Endothelial cell of umbilical vein (primary cell): Measurements from ENCODE around the gene RAD51B. TPM values are rescaled to one million over a fixed set of nuclear protein-coding genes. Genes with fewer than 3 reads are reported as not detected.

Experiments used
- BruUV-seq: library from RNA; stranded (reverse); fragments of 400-500 nt; replicated peaks from 2 replicates; lab custom pipeline; 2021; lab: Mats Ljungman, UMichigan
- CTCF ChIA-PET: fragments of 300-600, 350-600 bp; sonication (Branson Sonifier 250); formaldehyde crosslinking; loops from one replicate; lab custom pipeline; 2021; ENCODE audit warnings: antibody characterized with exemption, inconsistent platforms; lab: Charles Lee
- POLR2A ChIA-PET: fragments of 300-600, 350-600 bp; sonication (Branson Sonifier 250); formaldehyde crosslinking; loops from one replicate; lab custom pipeline; 2021; ENCODE audit warnings: antibody characterized with exemption, inconsistent platforms; lab: Charles Lee
- DNase-seq: peaks from one replicate; pipeline ENCODE4 v3.0.0-alpha.2; 2011; ENCODE audit warnings: low read depth, low spot score
- FAIRE-seq: peaks from 2 replicates; lab custom pipeline; 2011; peaks lifted over from hg19 to GRCh38; lab: Jason Lieb, UNC
- H2AFZ ChIP-seq: 2 replicates; pipeline ENCODE4 v1.6.0; 2012; ENCODE audit warnings: low read depth, low read length, control low read depth, inconsistent platforms
- H3K27ac ChIP-seq: 2 replicates; pipeline ENCODE4 v1.5.1; 2011; ENCODE audit warnings: low read depth, mild to moderate bottlenecking, control low read depth, low read length, moderate library complexity; ENCODE audit not compliant: insufficient read depth
- H3K27me3 ChIP-seq, 2 experiments: 2 replicates each; pipeline versions ENCODE4 v1.6.0 to v1.6.1; 2011; ENCODE audit warnings: low read length in 2 of 2, mixed read lengths in 1 of 2; ENCODE audit not compliant: control insufficient read depth in 2 of 2, insufficient read depth in 2 of 2
- H3K36me3 ChIP-seq, 2 experiments: 2 replicates in 1 of 2; 3 replicates in 1 of 2; pipeline ENCODE4 v1.5.1; 2011; ENCODE audit warnings: low read length in 2 of 2, mild to moderate bottlenecking in 1 of 2, moderate library complexity in 1 of 2; ENCODE audit not compliant: control insufficient read depth in 2 of 2, insufficient read depth in 2 of 2; ENCODE audit errors: extremely low read depth in 1 of 2
- H3K4me1 ChIP-seq: 3 replicates; pipeline ENCODE4 v1.5.1; 2011; ENCODE audit warnings: mild to moderate bottlenecking, low read length; ENCODE audit not compliant: control insufficient read depth, insufficient read depth; ENCODE audit errors: extremely low read depth
- H3K4me2 ChIP-seq: 2 replicates; pipeline ENCODE4 v1.6.1; 2011; ENCODE audit warnings: low read length, control low read depth, mixed read lengths; ENCODE audit not compliant: insufficient read depth
- H3K4me3 ChIP-seq, 3 experiments: fragments of 200-600 bp in 1 of 3; sonication (generic), shearing (Covaris generic) in 1 of 3; replicated peaks in 1 of 3; 2 replicates each; pipeline ENCODE4 v1.5.1; 2011 to 2016; ENCODE audit warnings: control low read depth in 3 of 3, low read length in 3 of 3, mild to moderate bottlenecking in 2 of 3, inconsistent platforms in 1 of 3, low read depth in 1 of 3, moderate library complexity in 1 of 3; ENCODE audit not compliant: insufficient read depth in 1 of 3
- H3K79me2 ChIP-seq: 2 replicates; pipeline ENCODE4 v1.6.0; 2012; ENCODE audit warnings: low read length, inconsistent platforms; ENCODE audit not compliant: control insufficient read depth, insufficient read depth
- H3K9ac ChIP-seq: replicated peaks from 2 replicates; pipeline ENCODE3; 2011; ENCODE audit warnings: low read length, control low read depth; ENCODE audit not compliant: insufficient read depth; ENCODE audit errors: extremely low read depth
- H3K9me1 ChIP-seq: replicated peaks from 3 replicates; pipeline ENCODE4 v1.6.0; 2011; ENCODE audit warnings: mild to moderate bottlenecking, low read length; ENCODE audit not compliant: control insufficient read depth, insufficient read depth; ENCODE audit errors: extremely low read depth
- H3K9me3 ChIP-seq: replicated peaks from 2 replicates; pipeline ENCODE4 v1.5.1; 2012; ENCODE audit warnings: low read length, inconsistent platforms; ENCODE audit not compliant: control insufficient read depth, insufficient read depth
- H4K20me1 ChIP-seq: replicated peaks from 2 replicates; pipeline ENCODE3; 2011; ENCODE audit warnings: mild to moderate bottlenecking, low read length; ENCODE audit not compliant: control insufficient read depth, insufficient read depth; ENCODE audit errors: extremely low read depth
- CTCF ChIP-seq, 2 donors: IDR thresholded peaks; 1 replicate in 1 of 2; 2 replicates in 1 of 2; pipeline ENCODE4 v1.5.1; 2011; ENCODE audit warnings: low read length in 2 of 2, mild to moderate bottlenecking in 2 of 2, moderate library complexity in 2 of 2, control low read depth in 1 of 2, inconsistent platforms in 1 of 2, low read depth in 1 of 2; ENCODE audit not compliant: insufficient read depth in 1 of 2; ENCODE audit errors: extremely low read depth in 1 of 2
- FOS ChIP-seq: IDR thresholded peaks from 2 replicates; pipeline ENCODE4 v1.6.1; 2011; ENCODE audit warnings: mild to moderate bottlenecking, low read length, moderate library complexity, borderline replicate concordance; ENCODE audit not compliant: insufficient read depth
- GATA2 ChIP-seq: IDR thresholded peaks from 2 replicates; pipeline ENCODE4 v1.7.0; 2011; ENCODE audit warnings: low read depth, mild to moderate bottlenecking, moderate library complexity, mixed read lengths, low read length; ENCODE audit not compliant: insufficient read length, insufficient read depth
- JUN ChIP-seq: IDR thresholded peaks from 2 replicates; pipeline ENCODE4 v1.6.1; 2011; ENCODE audit warnings: borderline replicate concordance, low read depth; ENCODE audit not compliant: insufficient read length, insufficient read depth
- MYC ChIP-seq: IDR thresholded peaks from one replicate; pipeline ENCODE4 v1.6.1; 2011; ENCODE audit warnings: mild to moderate bottlenecking, low read depth, low read length
- POLR2A ChIP-seq: IDR thresholded peaks from 2 replicates; pipeline ENCODE4 v1.6.1; 2012; ENCODE audit warnings: low read depth, mild to moderate bottlenecking, control low read depth, low read length
- POLR2AphosphoS5 ChIP-seq: IDR thresholded peaks from 2 replicates; pipeline ENCODE4 v1.6.1; 2012; ENCODE audit warnings: low read depth, mild to moderate bottlenecking, control low read depth, low read length, moderate library complexity; ENCODE audit not compliant: insufficient read depth
- dilution Hi-C: fragments of 300-500 bp; cut with MboI; formaldehyde crosslinking; loops from one replicate; pipeline ENCODE4 v1.15.0; 2019; ENCODE audit warnings: low sequenced_read_pairs; ENCODE audit not compliant: extremely low pct_ligation_motif_present
- intact Hi-C: fragments of 100-400 bp; cut with micrococcal nuclease; formaldehyde crosslinking; loops from one replicate; pipeline ENCODE4 v1.10.0; 2022
- polyA plus RNA-seq, 4 experiments: library from polyadenylated mRNA; depleted of rRNA in 3 of 4; stranded (reverse) in 3 of 4; unstranded in 1 of 4; fragments of >200 nt; gene quantifications; 2 replicates each; pipeline versions ENCODE4 v1.2.1 to v1.2.3, GENCODE V29; 2011 to 2012; ENCODE audit warnings: missing spikeins in 1 of 4
- total RNA-seq: library from RNA; stranded (reverse); gene quantifications from 2 replicates; pipeline ENCODE4 v1.2.3, GENCODE V29; 2021
- TF ChIP-seq, protein P1 (sequence below): IDR thresholded peaks from 2 replicates; pipeline ENCODE4 v1.6.1; 2011; ENCODE audit not compliant: insufficient read depth, insufficient read length

RAD51B gene
- total and polyA plus RNA-seq, 2 donors (not counting 3 experiments of a cell fraction or from before 2014, with no cell fraction given), result 3.9 to 19.0 TPM

DNA sequence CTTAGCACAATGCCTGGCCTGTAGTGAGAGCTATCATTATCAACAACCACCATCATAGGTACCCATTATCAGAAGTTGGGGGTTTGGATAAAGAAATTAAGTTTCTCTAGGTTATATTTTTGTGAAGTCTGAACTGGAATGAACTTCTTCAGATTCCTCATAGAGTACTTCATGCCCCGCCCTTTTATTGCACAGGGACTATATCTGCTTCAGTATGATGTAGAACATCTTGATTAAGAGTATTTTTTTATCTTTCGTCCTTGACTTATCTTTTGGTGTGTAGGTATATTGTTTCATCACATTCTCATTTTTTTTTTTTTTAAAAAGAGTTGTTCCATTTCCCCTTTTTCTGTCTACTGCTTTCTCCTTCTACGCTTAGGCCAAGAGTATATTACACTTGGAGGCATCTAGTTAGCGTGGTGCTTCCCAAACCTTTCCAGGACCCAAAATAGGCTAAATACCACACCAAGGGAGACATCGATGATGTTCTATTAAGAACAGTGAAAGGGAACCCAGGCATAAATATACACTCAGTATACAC, 505.8 kb downstream of the RAD51B start:
- H3K4me2 ChIP-seq, result no peak overlapping the region
- ChIA-PET CTCF (no interaction called here), POLR2A (no interaction called here)
- H3K36me3 ChIP-seq, result no peaks in the 10 kb centered on the region
- H4K20me1 ChIP-seq, result no peaks in the 10 kb centered on the region
- no peak overlapping the region for H3K4me3 ChIP-seq
- BruUV-seq, result no TSS peak
- no peaks in the 10 kb centered on the region for H3K27me3 ChIP-seq
- intact Hi-C loops (no loop called here), dilution Hi-C loops (no loop called here)
- FAIRE-seq, result no peak
- no peak overlapping the region for H3K9ac ChIP-seq
- no peaks in the 10 kb centered on the region for H3K79me2 ChIP-seq
- H3K9me1 ChIP-seq, result no peaks in the 10 kb centered on the region
- H3K4me1 ChIP-seq, result no peaks in the 10 kb centered on the region
- H2AFZ ChIP-seq, result no peak overlapping the region
- no peaks in the 10 kb centered on the region for H3K9me3 ChIP-seq
- TF ChIP-seq GATA2, result no peak
- TF ChIP-seq POLR2AphosphoS5, result no peak
- no peak for TF ChIP-seq CTCF (IDR thresholded peaks at IDR 0.05; ENCODE audit: extremely low read depth in 1 of 2, insufficient read depth in 1 of 2, low read depth in 1 of 2, low read length in 2 of 2)
- TF ChIP-seq JUN, result no peak
- TF ChIP-seq FOS, result no peak
- TF ChIP-seq MYC, result no peak
- TF ChIP-seq, protein P1, sequence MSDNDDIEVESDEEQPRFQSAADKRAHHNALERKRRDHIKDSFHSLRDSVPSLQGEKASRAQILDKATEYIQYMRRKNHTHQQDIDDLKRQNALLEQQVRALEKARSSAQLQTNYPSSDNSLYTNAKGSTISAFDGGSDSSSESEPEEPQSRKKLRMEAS, result no peak
- TF ChIP-seq POLR2A, result no peak
- H3K27ac ChIP-seq, result no peak overlapping the region
- DNase-seq, result no peak
